Measurements from ENCODE around the gene HNRNPH3. TPM values are rescaled to one million over a fixed set of nuclear protein-coding genes. Genes with fewer than 3 reads are reported as not detected.

The HNRNPH3 gene
- total and polyA plus RNA-seq, 2 experiments from 2014 or later: 87.2 to 367 TPM

- Histone ChIP-seq H3K4me2 (peak overlapping the region; percentile 80), H2AFZ (no peak overlapping the region), H3K79me2 (replicated peaks; ENCODE audit: insufficient read depth) (peaks cover 65% of the 10 kb centered on the region), H3K27me3 (ENCODE audit: insufficient read depth) (no peaks in the 10 kb centered on the region), H3K27ac (ENCODE audit: low read depth) (no peak overlapping the region), H3K4me1 (ENCODE audit: insufficient read depth) (peaks cover 32% of the 10 kb centered on the region), H3K4me3 (peak overlapping the region; percentile 73), H3F3A (replicated peaks; ENCODE audit: low read depth) (0 out of 2 replicates have a peak, but pooled peaks cover 3% of the 10 kb centered on the region), H4K20me1 (replicated peaks; ENCODE audit: insufficient read depth) (peaks cover 51% of the 10 kb centered on the region), H3K9me2 (ENCODE audit: insufficient read depth) (no peaks in the 10 kb centered on the region), H3K36me3 (ENCODE audit: insufficient read depth) (peaks cover 14% of the 10 kb centered on the region)
- Mint-ChIP-seq H3K4me3 (peak overlapping the region; percentile 99), H3K9me3 (peaks cover 4% of the 10 kb centered on the region; the same call in 2 of the 3 replicates), H3K27ac (peak overlapping the region; percentile 100), H3K36me3 (ENCODE audit: low read depth) (peaks cover 64% of the 10 kb centered on the region), H3K4me1 (peaks cover 48% of the 10 kb centered on the region), H3K27me3 (ENCODE audit: insufficient read depth, low read depth, poor library complexity) (peaks cover 26% of the 10 kb centered on the region)
- TF ChIP-seq ZNF331 (CRISPR knock-in tag; IDR thresholded peaks at IDR 0.05; ENCODE audit: low read depth) (no peak), POLR2AphosphoS5 (IDR thresholded peaks at IDR 0.05; ENCODE audit: low read depth) (no peak), JUNB (IDR thresholded peaks at IDR 0.05; ENCODE audit: unreplicated experiment) (no peak), STAT1 (IDR thresholded peaks at IDR 0.05; ENCODE audit: unreplicated experiment) (no peak), ZNF114 (CRISPR knock-in tag; IDR thresholded peaks at IDR 0.05) (no peak), EZH2phosphoT487 (IDR thresholded peaks at IDR 0.05; ENCODE audit: unreplicated experiment) (no peak), EZH2 (IDR thresholded peaks at IDR 0.05; ENCODE audit: low read depth, unreplicated experiment) (no peak), CREB1 (CRISPR knock-in tag; IDR thresholded peaks at IDR 0.05; ENCODE audit: low read depth) (no peak), NANOG (IDR thresholded peaks at IDR 0.05; ENCODE audit: borderline replicate concordance) (no peak)
- TF ChIP-seq, protein P1, sequence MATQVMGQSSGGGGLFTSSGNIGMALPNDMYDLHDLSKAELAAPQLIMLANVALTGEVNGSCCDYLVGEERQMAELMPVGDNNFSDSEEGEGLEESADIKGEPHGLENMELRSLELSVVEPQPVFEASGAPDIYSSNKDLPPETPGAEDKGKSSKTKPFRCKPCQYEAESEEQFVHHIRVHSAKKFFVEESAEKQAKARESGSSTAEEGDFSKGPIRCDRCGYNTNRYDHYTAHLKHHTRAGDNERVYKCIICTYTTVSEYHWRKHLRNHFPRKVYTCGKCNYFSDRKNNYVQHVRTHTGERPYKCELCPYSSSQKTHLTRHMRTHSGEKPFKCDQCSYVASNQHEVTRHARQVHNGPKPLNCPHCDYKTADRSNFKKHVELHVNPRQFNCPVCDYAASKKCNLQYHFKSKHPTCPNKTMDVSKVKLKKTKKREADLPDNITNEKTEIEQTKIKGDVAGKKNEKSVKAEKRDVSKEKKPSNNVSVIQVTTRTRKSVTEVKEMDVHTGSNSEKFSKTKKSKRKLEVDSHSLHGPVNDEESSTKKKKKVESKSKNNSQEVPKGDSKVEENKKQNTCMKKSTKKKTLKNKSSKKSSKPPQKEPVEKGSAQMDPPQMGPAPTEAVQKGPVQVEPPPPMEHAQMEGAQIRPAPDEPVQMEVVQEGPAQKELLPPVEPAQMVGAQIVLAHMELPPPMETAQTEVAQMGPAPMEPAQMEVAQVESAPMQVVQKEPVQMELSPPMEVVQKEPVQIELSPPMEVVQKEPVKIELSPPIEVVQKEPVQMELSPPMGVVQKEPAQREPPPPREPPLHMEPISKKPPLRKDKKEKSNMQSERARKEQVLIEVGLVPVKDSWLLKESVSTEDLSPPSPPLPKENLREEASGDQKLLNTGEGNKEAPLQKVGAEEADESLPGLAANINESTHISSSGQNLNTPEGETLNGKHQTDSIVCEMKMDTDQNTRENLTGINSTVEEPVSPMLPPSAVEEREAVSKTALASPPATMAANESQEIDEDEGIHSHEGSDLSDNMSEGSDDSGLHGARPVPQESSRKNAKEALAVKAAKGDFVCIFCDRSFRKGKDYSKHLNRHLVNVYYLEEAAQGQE (IDR thresholded peaks at IDR 0.05; ENCODE audit: unreplicated experiment): no peak
- TF ChIP-seq, protein P2, sequence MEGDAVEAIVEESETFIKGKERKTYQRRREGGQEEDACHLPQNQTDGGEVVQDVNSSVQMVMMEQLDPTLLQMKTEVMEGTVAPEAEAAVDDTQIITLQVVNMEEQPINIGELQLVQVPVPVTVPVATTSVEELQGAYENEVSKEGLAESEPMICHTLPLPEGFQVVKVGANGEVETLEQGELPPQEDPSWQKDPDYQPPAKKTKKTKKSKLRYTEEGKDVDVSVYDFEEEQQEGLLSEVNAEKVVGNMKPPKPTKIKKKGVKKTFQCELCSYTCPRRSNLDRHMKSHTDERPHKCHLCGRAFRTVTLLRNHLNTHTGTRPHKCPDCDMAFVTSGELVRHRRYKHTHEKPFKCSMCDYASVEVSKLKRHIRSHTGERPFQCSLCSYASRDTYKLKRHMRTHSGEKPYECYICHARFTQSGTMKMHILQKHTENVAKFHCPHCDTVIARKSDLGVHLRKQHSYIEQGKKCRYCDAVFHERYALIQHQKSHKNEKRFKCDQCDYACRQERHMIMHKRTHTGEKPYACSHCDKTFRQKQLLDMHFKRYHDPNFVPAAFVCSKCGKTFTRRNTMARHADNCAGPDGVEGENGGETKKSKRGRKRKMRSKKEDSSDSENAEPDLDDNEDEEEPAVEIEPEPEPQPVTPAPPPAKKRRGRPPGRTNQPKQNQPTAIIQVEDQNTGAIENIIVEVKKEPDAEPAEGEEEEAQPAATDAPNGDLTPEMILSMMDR (conservative IDR thresholded peaks at IDR 0.05; ENCODE audit: low read depth in 2 of 2): no peak
- TF ChIP-seq, protein P3, sequence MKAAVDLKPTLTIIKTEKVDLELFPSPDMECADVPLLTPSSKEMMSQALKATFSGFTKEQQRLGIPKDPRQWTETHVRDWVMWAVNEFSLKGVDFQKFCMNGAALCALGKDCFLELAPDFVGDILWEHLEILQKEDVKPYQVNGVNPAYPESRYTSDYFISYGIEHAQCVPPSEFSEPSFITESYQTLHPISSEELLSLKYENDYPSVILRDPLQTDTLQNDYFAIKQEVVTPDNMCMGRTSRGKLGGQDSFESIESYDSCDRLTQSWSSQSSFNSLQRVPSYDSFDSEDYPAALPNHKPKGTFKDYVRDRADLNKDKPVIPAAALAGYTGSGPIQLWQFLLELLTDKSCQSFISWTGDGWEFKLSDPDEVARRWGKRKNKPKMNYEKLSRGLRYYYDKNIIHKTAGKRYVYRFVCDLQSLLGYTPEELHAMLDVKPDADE (IDR thresholded peaks at IDR 0.05): no peak
- TF ChIP-seq, protein P4, sequence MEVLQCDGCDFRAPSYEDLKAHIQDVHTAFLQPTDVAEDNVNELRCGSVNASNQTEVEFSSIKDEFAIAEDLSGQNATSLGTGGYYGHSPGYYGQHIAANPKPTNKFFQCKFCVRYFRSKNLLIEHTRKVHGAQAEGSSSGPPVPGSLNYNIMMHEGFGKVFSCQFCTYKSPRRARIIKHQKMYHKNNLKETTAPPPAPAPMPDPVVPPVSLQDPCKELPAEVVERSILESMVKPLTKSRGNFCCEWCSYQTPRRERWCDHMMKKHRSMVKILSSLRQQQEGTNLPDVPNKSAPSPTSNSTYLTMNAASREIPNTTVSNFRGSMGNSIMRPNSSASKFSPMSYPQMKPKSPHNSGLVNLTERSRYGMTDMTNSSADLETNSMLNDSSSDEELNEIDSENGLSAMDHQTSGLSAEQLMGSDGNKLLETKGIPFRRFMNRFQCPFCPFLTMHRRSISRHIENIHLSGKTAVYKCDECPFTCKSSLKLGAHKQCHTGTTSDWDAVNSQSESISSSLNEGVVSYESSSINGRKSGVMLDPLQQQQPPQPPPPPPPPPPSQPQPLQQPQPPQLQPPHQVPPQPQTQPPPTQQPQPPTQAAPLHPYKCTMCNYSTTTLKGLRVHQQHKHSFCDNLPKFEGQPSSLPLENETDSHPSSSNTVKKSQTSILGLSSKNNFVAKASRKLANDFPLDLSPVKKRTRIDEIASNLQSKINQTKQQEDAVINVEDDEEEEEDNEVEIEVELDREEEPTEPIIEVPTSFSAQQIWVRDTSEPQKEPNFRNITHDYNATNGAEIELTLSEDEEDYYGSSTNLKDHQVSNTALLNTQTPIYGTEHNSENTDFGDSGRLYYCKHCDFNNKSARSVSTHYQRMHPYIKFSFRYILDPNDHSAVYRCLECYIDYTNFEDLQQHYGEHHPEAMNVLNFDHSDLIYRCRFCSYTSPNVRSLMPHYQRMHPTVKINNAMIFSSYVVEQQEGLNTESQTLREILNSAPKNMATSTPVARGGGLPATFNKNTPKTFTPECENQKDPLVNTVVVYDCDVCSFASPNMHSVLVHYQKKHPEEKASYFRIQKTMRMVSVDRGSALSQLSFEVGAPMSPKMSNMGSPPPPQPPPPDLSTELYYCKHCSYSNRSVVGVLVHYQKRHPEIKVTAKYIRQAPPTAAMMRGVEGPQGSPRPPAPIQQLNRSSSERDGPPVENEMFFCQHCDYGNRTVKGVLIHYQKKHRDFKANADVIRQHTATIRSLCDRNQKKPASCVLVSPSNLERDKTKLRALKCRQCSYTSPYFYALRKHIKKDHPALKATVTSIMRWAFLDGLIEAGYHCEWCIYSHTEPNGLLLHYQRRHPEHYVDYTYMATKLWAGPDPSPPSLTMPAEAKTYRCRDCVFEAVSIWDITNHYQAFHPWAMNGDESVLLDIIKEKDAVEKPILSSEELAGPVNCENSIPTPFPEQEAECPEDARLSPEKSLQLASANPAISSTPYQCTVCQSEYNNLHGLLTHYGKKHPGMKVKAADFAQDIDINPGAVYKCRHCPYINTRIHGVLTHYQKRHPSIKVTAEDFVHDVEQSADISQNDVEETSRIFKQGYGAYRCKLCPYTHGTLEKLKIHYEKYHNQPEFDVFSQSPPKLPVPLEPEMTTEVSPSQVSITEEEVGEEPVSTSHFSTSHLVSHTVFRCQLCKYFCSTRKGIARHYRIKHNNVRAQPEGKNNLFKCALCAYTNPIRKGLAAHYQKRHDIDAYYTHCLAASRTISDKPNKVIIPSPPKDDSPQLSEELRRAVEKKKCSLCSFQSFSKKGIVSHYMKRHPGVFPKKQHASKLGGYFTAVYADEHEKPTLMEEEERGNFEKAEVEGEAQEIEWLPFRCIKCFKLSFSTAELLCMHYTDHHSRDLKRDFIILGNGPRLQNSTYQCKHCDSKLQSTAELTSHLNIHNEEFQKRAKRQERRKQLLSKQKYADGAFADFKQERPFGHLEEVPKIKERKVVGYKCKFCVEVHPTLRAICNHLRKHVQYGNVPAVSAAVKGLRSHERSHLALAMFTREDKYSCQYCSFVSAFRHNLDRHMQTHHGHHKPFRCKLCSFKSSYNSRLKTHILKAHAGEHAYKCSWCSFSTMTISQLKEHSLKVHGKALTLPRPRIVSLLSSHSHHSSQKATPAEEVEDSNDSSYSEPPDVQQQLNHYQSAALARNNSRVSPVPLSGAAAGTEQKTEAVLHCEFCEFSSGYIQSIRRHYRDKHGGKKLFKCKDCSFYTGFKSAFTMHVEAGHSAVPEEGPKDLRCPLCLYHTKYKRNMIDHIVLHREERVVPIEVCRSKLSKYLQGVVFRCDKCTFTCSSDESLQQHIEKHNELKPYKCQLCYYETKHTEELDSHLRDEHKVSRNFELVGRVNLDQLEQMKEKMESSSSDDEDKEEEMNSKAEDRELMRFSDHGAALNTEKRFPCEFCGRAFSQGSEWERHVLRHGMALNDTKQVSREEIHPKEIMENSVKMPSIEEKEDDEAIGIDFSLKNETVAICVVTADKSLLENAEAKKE (CRISPR knock-in tag; IDR thresholded peaks at IDR 0.05): no peak
- DNase-seq (ENCODE audit: low spot score) (no peak), ATAC-seq (no peak)
Measured at GRCh38 chr10:68333440-68334431, 1.9 kb downstream of the HNRNPH3 start.

All from GM23338 (cell line).